Mesendoderm (in vitro differentiated cells): ENCODE data around the gene IRS1.
"Not testable (repeated sequence)": the region's sequence is repeated elsewhere in the genome, so short reads cannot be mapped to it uniquely, and the experiment has no call there.

Experiments
- DNase-seq: peaks from one replicate; pipeline ENCODE4 v3.0.0; 2013
- H2AK5ac ChIP-seq: 2 replicates; pipeline ENCODE4 v1.6.1; 2013; ENCODE audit warnings: low read length, inconsistent platforms
- H2BK120ac ChIP-seq: 2 replicates; pipeline ENCODE4 v1.6.1; 2013; ENCODE audit warnings: low read depth, mild to moderate bottlenecking, low read length, moderate library complexity, mixed read lengths
- H2BK15ac ChIP-seq: replicated peaks from 2 replicates; pipeline ENCODE4 v1.6.1; 2013; ENCODE audit warnings: low read depth, mild to moderate bottlenecking, moderate library complexity
- H2BK5ac ChIP-seq: 2 replicates; pipeline ENCODE4 v1.6.1; 2013; ENCODE audit warnings: low read length, inconsistent platforms
- H3K18ac ChIP-seq: 2 replicates; pipeline ENCODE4 v1.6.1; 2013; ENCODE audit warnings: mild to moderate bottlenecking, low read length, mixed read lengths
- H3K23ac ChIP-seq: one replicate; pipeline ENCODE4 v1.6.1; 2013; ENCODE audit warnings: low read length
- H3K27ac ChIP-seq: 2 replicates; pipeline ENCODE4 v1.5.1; 2013; ENCODE audit warnings: low read depth, mild to moderate bottlenecking, inconsistent platforms, low read length, moderate library complexity
- H3K27me3 ChIP-seq: 2 replicates; pipeline ENCODE4 v1.6.1; 2013; ENCODE audit warnings: low read length, control low read depth, mild to moderate bottlenecking, inconsistent platforms; ENCODE audit not compliant: insufficient read depth, poor library complexity
- H3K36me3 ChIP-seq: 2 replicates; pipeline ENCODE4 v1.6.1; 2013; ENCODE audit warnings: low read length, inconsistent platforms; ENCODE audit not compliant: control insufficient read depth, insufficient read depth
- H3K4ac ChIP-seq: one replicate; pipeline ENCODE4 v1.6.1; 2013; ENCODE audit warnings: low read depth, mild to moderate bottlenecking, low read length, moderate library complexity
- H3K4me1 ChIP-seq: 2 replicates; pipeline ENCODE4 v1.6.1; 2013; ENCODE audit warnings: low read depth, low read length, inconsistent platforms; ENCODE audit not compliant: control insufficient read depth
- H3K4me2 ChIP-seq: 2 replicates; pipeline ENCODE4 v1.6.1; 2013; ENCODE audit warnings: low read length
- H3K4me3 ChIP-seq: 2 replicates; pipeline ENCODE4 v1.5.1; 2013; ENCODE audit warnings: mild to moderate bottlenecking, low read length
- H3K56ac ChIP-seq: one replicate; pipeline ENCODE4 v1.6.1; 2013; ENCODE audit warnings: low read length
- H3K79me1 ChIP-seq: 2 replicates; pipeline ENCODE4 v1.6.1; 2013; ENCODE audit warnings: low read length, inconsistent platforms
- H3K79me2 ChIP-seq: 2 replicates; pipeline ENCODE4 v1.6.1; 2013; ENCODE audit warnings: mild to moderate bottlenecking, low read length; ENCODE audit not compliant: control insufficient read depth, insufficient read depth
- H3K9ac ChIP-seq: 2 replicates; pipeline ENCODE4 v1.6.1; 2013; ENCODE audit warnings: low read length, inconsistent platforms
- H4K5ac ChIP-seq: one replicate; pipeline ENCODE4 v1.6.1; 2013; ENCODE audit warnings: low read length
- H4K8ac ChIP-seq: one replicate; pipeline ENCODE4 v1.6.1; 2013; ENCODE audit warnings: low read depth, mild to moderate bottlenecking, control low read depth, low read length, moderate library complexity
- WGBS: extraction: QIAGEN DNeasy Blood & Tissue Kit; methylation state at CpG from one replicate; pipeline ENCODE4 v1.1.7; 2013; ENCODE audit warnings: low lambda C conversion rate, missing lambda C conversion rate; ENCODE audit not compliant: insufficient coverage; ENCODE audit errors: extremely low coverage; 5-methylcytosine and 5-hydroxymethylcytosine counted together

Gene IRS1

DNA sequence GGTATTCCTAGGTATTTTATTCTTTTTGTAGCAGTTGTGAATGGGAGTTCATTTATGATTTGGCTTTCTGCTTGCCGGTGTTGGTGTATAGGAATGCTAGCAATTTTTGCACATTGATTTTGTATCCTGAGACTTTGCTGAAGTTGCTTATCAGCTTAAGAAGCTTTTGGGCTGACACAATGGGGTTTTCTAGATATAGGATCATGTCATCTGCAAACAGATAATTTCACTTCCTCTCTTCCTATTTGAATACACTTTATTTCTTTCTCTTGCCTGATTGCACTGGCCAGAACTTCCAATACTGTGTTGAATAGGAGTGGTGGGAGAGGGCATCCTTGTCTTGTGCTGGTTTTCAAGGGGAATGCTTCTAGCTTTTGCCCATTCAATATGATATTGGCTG is 43.4 kb upstream of the IRS1 start:
- not testable (repeated sequence) for H3K4me3 ChIP-seq, H3K4ac ChIP-seq, H3K27ac ChIP-seq, H4K5ac ChIP-seq, H3K18ac ChIP-seq, H3K36me3 ChIP-seq, H3K4me1 ChIP-seq, H2AK5ac ChIP-seq, DNase-seq, H3K56ac ChIP-seq, H3K79me1 ChIP-seq, H3K23ac ChIP-seq, H2BK5ac ChIP-seq, H2BK120ac ChIP-seq, H2BK15ac ChIP-seq, H4K8ac ChIP-seq, H3K9ac ChIP-seq, H3K4me2 ChIP-seq, H3K79me2 ChIP-seq, H3K27me3 ChIP-seq
- WGBS: no CpG with 5 or more reads among the region's 1 CpG

DNA sequence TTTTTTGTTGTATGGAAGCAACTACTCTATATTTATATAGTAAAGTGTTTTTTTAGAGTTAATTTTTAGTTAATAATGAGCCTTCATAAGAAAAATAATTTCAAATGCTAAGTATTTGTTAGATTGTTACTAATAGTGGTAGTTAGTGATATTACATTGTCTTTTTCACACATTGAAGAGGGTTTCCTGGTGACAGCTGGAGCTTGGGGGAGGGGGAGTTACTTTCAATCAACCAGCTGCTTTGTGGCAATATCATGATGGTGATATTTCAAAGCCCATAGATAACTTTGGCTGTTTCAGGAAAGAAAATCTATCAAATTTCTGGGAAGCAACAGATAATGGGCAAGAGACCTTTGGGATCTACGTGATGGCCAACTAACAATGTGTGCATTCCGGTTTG is 40.3 kb upstream of the IRS1 start:
- DNase-seq: no peak
- no CpG with 5 or more reads among the region's 2 CpGs for WGBS

DNA sequence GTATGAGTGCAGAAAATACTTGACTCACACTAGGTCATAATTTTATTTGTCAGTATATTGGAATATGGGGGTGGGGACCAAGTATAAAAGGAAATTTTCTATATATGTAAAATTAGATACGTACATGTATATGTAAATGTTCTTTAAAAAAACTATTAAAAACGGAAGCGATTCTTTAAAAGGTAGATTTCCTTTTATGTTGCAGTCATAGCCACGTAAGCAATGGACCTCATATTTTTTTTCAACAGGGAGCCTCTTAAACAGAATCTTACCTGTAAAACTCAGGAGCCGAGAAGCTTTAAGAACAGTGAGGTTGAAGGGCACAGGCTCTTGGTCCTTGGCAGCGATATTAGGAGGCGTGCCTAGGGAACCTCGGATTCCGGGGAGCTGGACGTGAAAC is 39.5 kb upstream of the IRS1 start:
- Histone ChIP-seq H3K27me3 (no peaks in the 10 kb centered on the region), H4K5ac (no peak overlapping the region), H4K8ac (peak overlapping the region; percentile 39), H3K56ac (no peak overlapping the region), H2BK120ac (no peak overlapping the region), H3K27ac (no peak overlapping the region), H3K4me3 (no peak overlapping the region), H3K23ac (no peak overlapping the region), H3K4me2 (no peak overlapping the region), H3K4me1 (no peaks in the 10 kb centered on the region), H3K18ac (no peak overlapping the region), H3K79me1 (no peaks in the 10 kb centered on the region), H3K79me2 (no peaks in the 10 kb centered on the region), H2BK5ac (no peak overlapping the region), H2AK5ac (no peak overlapping the region), H3K36me3 (no peaks in the 10 kb centered on the region), H3K4ac (no peak overlapping the region), H3K9ac (no peak overlapping the region), H2BK15ac (no peak overlapping the region)
- no peak for DNase-seq
- no CpG with 5 or more reads among the region's 10 CpGs for WGBS

More for the DNA sequence above, 40.3 kb upstream of the IRS1 start:
- Histone ChIP-seq H3K18ac (no peak overlapping the region), H3K23ac (no peak overlapping the region), H4K8ac (no peak overlapping the region), H2AK5ac (no peak overlapping the region), H3K36me3 (no peaks in the 10 kb centered on the region), H3K9ac (no peak overlapping the region), H3K4ac (no peak overlapping the region), H3K4me1 (no peaks in the 10 kb centered on the region), H3K4me2 (no peak overlapping the region), H3K27me3 (no peaks in the 10 kb centered on the region), H4K5ac (no peak overlapping the region), H3K79me1 (no peaks in the 10 kb centered on the region), H3K56ac (no peak overlapping the region), H2BK120ac (no peak overlapping the region), H3K79me2 (no peaks in the 10 kb centered on the region), H2BK15ac (no peak overlapping the region), H3K4me3 (no peak overlapping the region), H2BK5ac (no peak overlapping the region), H3K27ac (no peak overlapping the region)

DNA sequence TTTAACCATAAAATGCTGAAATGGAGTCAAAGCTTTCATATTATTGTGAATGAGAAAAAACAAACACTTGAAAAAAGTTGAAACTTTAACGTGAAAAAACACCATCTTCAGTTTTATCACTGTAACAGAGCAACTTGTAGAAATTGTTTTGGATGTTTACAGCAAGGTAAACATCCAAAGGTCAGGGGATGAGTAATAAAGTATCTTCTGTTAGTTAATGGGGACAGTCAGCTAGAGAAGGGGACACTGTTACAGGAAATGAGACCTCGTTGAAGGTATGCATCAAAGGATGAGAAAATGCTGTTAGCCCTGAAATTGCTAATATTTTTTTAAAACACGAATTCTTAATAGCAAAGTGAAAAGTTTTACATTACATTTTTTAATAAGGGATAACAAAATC is 39.1 kb upstream of the IRS1 start:
- Histone ChIP-seq H3K27ac (no peak overlapping the region), H2BK15ac (no peak overlapping the region), H3K79me1 (no peaks in the 10 kb centered on the region), H3K36me3 (no peaks in the 10 kb centered on the region), H4K5ac (no peak overlapping the region), H3K9ac (no peak overlapping the region), H3K4me2 (no peak overlapping the region), H3K4me3 (no peak overlapping the region), H3K79me2 (no peaks in the 10 kb centered on the region), H3K23ac (no peak overlapping the region), H2BK120ac (no peak overlapping the region), H3K18ac (no peak overlapping the region), H3K4me1 (no peaks in the 10 kb centered on the region), H2BK5ac (no peak overlapping the region), H3K4ac (no peak overlapping the region), H4K8ac (no peak overlapping the region), H2AK5ac (no peak overlapping the region), H3K56ac (no peak overlapping the region), H3K27me3 (no peaks in the 10 kb centered on the region)
- no CpG with 5 or more reads among the region's 3 CpGs for whole genome bisulfite sequencing
- DNase-seq: no peak

DNA sequence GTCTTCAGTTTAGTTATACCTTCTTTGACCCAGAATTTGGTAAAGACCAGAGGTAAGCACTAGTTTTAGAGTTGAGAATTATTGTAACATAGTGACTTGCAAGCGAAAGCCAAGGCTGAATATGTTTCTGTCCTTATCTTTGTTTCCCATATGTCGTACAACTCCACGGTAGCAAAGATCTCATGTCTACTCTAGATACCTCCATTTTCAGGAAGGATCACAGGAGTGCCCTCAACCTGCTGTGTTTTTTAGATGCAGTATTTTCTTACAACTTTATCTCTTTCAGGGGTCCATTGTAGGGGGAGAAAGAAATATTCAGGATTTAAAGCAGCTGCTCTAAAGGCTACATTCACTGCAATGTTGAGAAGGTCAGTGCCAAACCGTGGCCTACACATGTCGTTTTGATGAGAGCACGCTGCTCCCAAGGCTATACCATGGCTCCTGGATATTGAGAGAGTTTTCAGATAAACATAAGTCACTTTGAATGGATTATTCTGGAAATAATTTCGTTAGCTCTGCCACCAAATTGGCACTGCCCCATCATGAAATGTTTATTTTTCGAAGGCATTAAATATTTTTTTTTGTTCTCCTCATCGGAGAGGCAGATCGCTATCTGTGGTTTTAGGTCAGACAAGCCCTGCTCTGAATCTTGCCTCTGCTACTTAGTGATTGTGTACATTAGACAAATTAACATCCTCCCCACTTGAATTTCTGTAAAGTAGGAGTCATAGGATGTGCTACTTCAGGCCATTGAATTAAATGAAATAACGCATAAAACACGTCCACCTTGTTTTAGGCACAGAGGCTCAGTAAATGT is 38.4 kb upstream of the IRS1 start:
- Histone ChIP-seq H3K4me3 (no peak overlapping the region), H2BK15ac (no peak overlapping the region), H3K4ac (no peak overlapping the region), H3K18ac (no peak overlapping the region), H3K4me1 (no peaks in the 10 kb centered on the region), H3K4me2 (no peak overlapping the region), H3K9ac (no peak overlapping the region), H3K27me3 (no peaks in the 10 kb centered on the region), H4K8ac (no peak overlapping the region), H3K56ac (no peak overlapping the region), H4K5ac (no peak overlapping the region), H2BK5ac (no peak overlapping the region), H2AK5ac (no peak overlapping the region), H3K36me3 (no peaks in the 10 kb centered on the region), H3K27ac (no peak overlapping the region), H3K79me1 (no peaks in the 10 kb centered on the region), H3K23ac (peak overlapping the region; percentile 84), H3K79me2 (no peaks in the 10 kb centered on the region), H2BK120ac (no peak overlapping the region)
- WGBS: no CpG with 5 or more reads among the region's 12 CpGs
- no peak for DNase-seq

DNA sequence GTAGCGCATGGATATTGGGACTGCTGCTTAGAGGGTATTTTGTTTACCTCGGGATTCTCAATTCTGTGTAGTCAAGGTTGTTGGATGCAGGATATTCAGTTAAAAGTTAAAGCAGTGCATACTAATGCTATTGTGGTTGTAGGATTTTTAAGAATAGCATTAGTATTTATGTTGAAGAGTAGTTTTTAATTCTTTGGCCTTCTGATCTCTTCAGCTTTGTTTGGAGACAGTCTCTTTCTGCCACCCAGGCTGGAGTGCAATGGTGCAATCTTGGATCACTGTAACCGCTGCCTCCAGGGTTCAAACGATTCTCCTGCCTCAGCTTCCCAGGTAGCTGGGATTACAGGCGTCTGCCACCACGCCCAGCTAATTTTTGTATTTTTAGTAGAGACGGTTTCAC is 37.7 kb upstream of the IRS1 start:
- no peak overlapping the region for H2BK15ac ChIP-seq
- no peak overlapping the region for H3K4me3 ChIP-seq
- no peak overlapping the region for H3K18ac ChIP-seq
- no peak overlapping the region for H3K4ac ChIP-seq
- no peaks in the 10 kb centered on the region for H3K27me3 ChIP-seq
- no peak for DNase-seq
- H4K5ac ChIP-seq: no peak overlapping the region
- H3K23ac ChIP-seq: no peak overlapping the region
- no peak overlapping the region for H2BK5ac ChIP-seq
- no peaks in the 10 kb centered on the region for H3K4me1 ChIP-seq
- no peak overlapping the region for H2BK120ac ChIP-seq
- H3K9ac ChIP-seq: no peak overlapping the region
- H4K8ac ChIP-seq: no peak overlapping the region
- H3K56ac ChIP-seq: peak overlapping the region; percentile 19
- H3K36me3 ChIP-seq: no peaks in the 10 kb centered on the region
- WGBS: no CpG with 5 or more reads among the region's 7 CpGs
- no peak overlapping the region for H2AK5ac ChIP-seq
- H3K79me1 ChIP-seq: no peaks in the 10 kb centered on the region
- no peak overlapping the region for H3K4me2 ChIP-seq
- no peak overlapping the region for H3K27ac ChIP-seq
- no peaks in the 10 kb centered on the region for H3K79me2 ChIP-seq
